Activated T-cell treated with anti-CD3 and anti-CD28 coated beads, Interleukin-2, amount 50 U/mL, for 4 hours (primary cell): ENCODE measurements around the gene PSTPIP1. TPM values are rescaled to one million over a fixed set of nuclear protein-coding genes. Genes with fewer than 3 reads are reported as not detected.
A peak's percentile ranks its signal among the peaks of the same experiment; 100 is the strongest.

Experiments used
- ATAC-seq, 2 donors: fragments of 200-7000 bp; cut with Tn5 transposase; one replicate each; pipeline ENCODE4 v1.10.0; 2021
- DNase-seq: peaks from one replicate; pipeline ENCODE4 v3.0.0-alpha.2; 2020
- H3K27me3 Mint-ChIP-seq: one replicate; pipeline ENCODE4 v1.8.0; 2021; ENCODE audit warnings: low read depth, mixed read lengths
- H3K36me3 Mint-ChIP-seq: one replicate; pipeline ENCODE4 v1.8.0; 2022; ENCODE audit warnings: mixed read lengths; ENCODE audit not compliant: insufficient read depth
- H3K4me1 Mint-ChIP-seq: one replicate; pipeline ENCODE4 v1.8.0; 2021; ENCODE audit warnings: low read depth, mixed read lengths
- H3K4me3 Mint-ChIP-seq: one replicate; pipeline ENCODE4 v1.8.0; 2021; ENCODE audit warnings: mild to moderate bottlenecking, moderate library complexity, mixed read lengths
- H3K9me3 Mint-ChIP-seq: one replicate; pipeline ENCODE4 v1.8.0; 2021; ENCODE audit warnings: mixed read lengths
- total RNA-seq, 3 donors: library from RNA; stranded (reverse); gene quantifications; one replicate each; pipeline ENCODE4 v1.2.1, GENCODE V29; 2021

The PSTPIP1 gene
- total RNA-seq, 3 donors from 2014 or later: 85.4 to 130 (median 92.1) TPM

- H3K4me3 Mint-ChIP-seq: no peak overlapping the region
- H3K27me3 Mint-ChIP-seq: peaks cover 5% of the 10 kb centered on the region
- peaks cover 6% of the 10 kb centered on the region for H3K4me1 Mint-ChIP-seq
- no peaks in the 10 kb centered on the region for H3K36me3 Mint-ChIP-seq
- H3K9me3 Mint-ChIP-seq: no peaks in the 10 kb centered on the region
- DNase-seq (no peak), ATAC-seq (no peak)
These were observed 81.5 kb downstream of the PSTPIP1 start for GRCh38 chr15:77076323-77076915.

GRCh38 chr15:77081971-77082370, 87.0 kb downstream of the PSTPIP1 start:
- DNase-seq: no peak
- H3K36me3 Mint-ChIP-seq: no peaks in the 10 kb centered on the region
- no peaks in the 10 kb centered on the region for H3K9me3 Mint-ChIP-seq
- peaks cover 24% of the 10 kb centered on the region for H3K4me1 Mint-ChIP-seq
- no peak overlapping the region for H3K4me3 Mint-ChIP-seq
- no peaks in the 10 kb centered on the region for H3K27me3 Mint-ChIP-seq
- no peak for ATAC-seq

GRCh38 chr15:77083381-77084160, 88.6 kb downstream of the PSTPIP1 start:
- DNase-seq: peak; percentile 34
- Mint-ChIP-seq H3K27me3 (no peaks in the 10 kb centered on the region), H3K4me1 (peaks cover 24% of the 10 kb centered on the region), H3K36me3 (no peaks in the 10 kb centered on the region), H3K9me3 (no peaks in the 10 kb centered on the region), H3K4me3 (peak overlapping the region; percentile 60)
- peak; percentile 88 to 89 for ATAC-seq

DNA sequence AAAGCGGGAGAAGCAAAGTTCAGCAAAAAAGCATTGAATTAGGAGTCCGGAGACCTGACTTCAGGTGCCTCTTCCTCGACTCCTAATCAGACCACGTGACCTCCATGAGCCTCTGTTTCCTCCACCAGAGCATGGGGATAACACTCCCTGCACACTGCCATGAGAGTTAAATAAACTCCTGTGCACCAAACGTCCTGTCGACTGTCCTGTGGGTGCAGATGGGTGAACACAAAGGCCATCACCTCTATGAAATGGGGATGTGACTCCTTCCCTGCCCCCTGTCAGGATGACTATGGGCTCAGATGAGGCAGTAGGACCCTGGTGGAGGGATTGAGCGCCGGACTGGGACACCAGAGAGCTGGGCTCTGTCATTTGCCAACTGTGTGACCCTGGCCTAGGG, 89.5 kb downstream of the PSTPIP1 start:
- no peaks in the 10 kb centered on the region for H3K36me3 Mint-ChIP-seq
- H3K4me1 Mint-ChIP-seq: peaks cover 24% of the 10 kb centered on the region
- H3K4me3 Mint-ChIP-seq: no peak overlapping the region
- no peak for DNase-seq
- no peaks in the 10 kb centered on the region for H3K9me3 Mint-ChIP-seq
- ATAC-seq: no peak
- no peaks in the 10 kb centered on the region for H3K27me3 Mint-ChIP-seq

GRCh38 chr15:77085297-77085696, 90.4 kb downstream of the PSTPIP1 start:
- H3K9me3 Mint-ChIP-seq: no peaks in the 10 kb centered on the region
- no peaks in the 10 kb centered on the region for H3K27me3 Mint-ChIP-seq
- H3K4me3 Mint-ChIP-seq: no peak overlapping the region
- no peaks in the 10 kb centered on the region for H3K36me3 Mint-ChIP-seq
- ATAC-seq: peak; percentile 31 to 60
- H3K4me1 Mint-ChIP-seq: peaks cover 24% of the 10 kb centered on the region
- no peak for DNase-seq

Other genes with a start within 250 kb of the PSTPIP1 start
- gene SCAPER, start 89.8 kb upstream of the PSTPIP1 start, total RNA-seq: 10 to 100 TPM; 13.0 to 14.8 (median 14.8) TPM
- 10 to 100 TPM; 26.7 to 30.3 (median 27.5) TPM for gene RCN2, start 63.4 kb upstream of the PSTPIP1 start, total RNA-seq
- gene TSPAN3, start 76.0 kb downstream of the PSTPIP1 start, total RNA-seq: 10 to 100 TPM; 38.6 to 53.1 (median 42.8) TPM